B cell (primary cell): Measurements from ENCODE around the gene BEX3.

Experiments
- EZH2 ChIP-seq: IDR thresholded peaks from 2 replicates; pipeline ENCODE4 v1.6.1; 2012; ENCODE audit warnings: borderline replicate concordance, low read depth, mild to moderate bottlenecking, moderate library complexity, low read length; ENCODE audit not compliant: insufficient read depth, poor library complexity, severe bottlenecking
- TF ChIP-seq, protein P1 (sequence below): fragments of 200-600 bp; IDR thresholded peaks from one replicate; pipeline ENCODE4 v1.8.0; 2022; ENCODE audit warnings: antibody characterized with exemption, mild to moderate bottlenecking

DNA sequence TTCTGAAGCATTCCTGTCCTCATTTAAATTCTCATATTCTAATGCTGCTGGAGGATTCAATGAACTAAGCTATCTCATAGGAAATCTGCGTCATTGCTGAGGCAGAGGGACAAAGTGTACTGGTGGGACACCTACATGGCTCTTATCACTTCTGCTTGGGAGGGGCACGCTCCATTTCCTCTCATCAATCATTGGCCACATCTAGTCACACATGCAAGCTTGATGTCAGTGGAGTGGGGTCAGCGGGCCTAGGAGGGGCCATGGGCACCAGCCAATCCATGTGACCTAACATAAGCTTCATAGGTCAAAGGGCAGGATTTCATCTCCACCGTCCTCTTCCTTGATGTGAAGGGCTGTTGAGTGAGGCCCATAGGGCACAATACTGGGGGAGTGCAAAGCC is 21.4 kb downstream of the BEX3 start:
- TF ChIP-seq, protein P1, sequence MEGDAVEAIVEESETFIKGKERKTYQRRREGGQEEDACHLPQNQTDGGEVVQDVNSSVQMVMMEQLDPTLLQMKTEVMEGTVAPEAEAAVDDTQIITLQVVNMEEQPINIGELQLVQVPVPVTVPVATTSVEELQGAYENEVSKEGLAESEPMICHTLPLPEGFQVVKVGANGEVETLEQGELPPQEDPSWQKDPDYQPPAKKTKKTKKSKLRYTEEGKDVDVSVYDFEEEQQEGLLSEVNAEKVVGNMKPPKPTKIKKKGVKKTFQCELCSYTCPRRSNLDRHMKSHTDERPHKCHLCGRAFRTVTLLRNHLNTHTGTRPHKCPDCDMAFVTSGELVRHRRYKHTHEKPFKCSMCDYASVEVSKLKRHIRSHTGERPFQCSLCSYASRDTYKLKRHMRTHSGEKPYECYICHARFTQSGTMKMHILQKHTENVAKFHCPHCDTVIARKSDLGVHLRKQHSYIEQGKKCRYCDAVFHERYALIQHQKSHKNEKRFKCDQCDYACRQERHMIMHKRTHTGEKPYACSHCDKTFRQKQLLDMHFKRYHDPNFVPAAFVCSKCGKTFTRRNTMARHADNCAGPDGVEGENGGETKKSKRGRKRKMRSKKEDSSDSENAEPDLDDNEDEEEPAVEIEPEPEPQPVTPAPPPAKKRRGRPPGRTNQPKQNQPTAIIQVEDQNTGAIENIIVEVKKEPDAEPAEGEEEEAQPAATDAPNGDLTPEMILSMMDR = no peak
- no peak for TF ChIP-seq EZH2
